Activated CD8-positive, alpha-beta T cell treated with anti-CD3 and anti-CD28 coated beads for 36 hours (primary cell): Measurements from ENCODE around the gene TNFSF4. TPM values are rescaled to one million over a fixed set of nuclear protein-coding genes. Genes with fewer than 3 reads are reported as not detected.

Experiments
- ATAC-seq: fragments of 200-7000 bp; cut with Tn5 transposase; one replicate; pipeline ENCODE4 v1.10.0; 2021; ENCODE audit warnings: mild to moderate bottlenecking, moderate library complexity
- CTCF ChIA-PET: fragments of 350-600 bp; sonication (Branson Sonifier 250); formaldehyde crosslinking; loops from one replicate; lab custom pipeline; 2021; ENCODE audit warnings: antibody characterized with exemption; lab: Charles Lee
- POLR2A ChIA-PET: fragments of 350-600 bp; sonication (Branson Sonifier 250); formaldehyde crosslinking; loops from one replicate; lab custom pipeline; 2021; ENCODE audit warnings: antibody characterized with exemption; lab: Charles Lee
- DNase-seq: peaks from one replicate; pipeline ENCODE4 v3.0.0-alpha.2; 2020
- H3K27ac Mint-ChIP-seq: one replicate; pipeline ENCODE4 v1.8.0; 2021; ENCODE audit warnings: mild to moderate bottlenecking, mixed read lengths
- H3K27me3 Mint-ChIP-seq: one replicate; pipeline ENCODE4 v1.8.0; 2021; ENCODE audit warnings: mixed read lengths
- H3K36me3 Mint-ChIP-seq: one replicate; pipeline ENCODE4 v1.8.0; 2021; ENCODE audit warnings: low read depth, mixed read lengths
- H3K4me1 Mint-ChIP-seq: one replicate; pipeline ENCODE4 v1.8.0; 2021; ENCODE audit warnings: low read depth, mixed read lengths
- H3K4me3 Mint-ChIP-seq: one replicate; pipeline ENCODE4 v1.8.0; 2021; ENCODE audit warnings: mild to moderate bottlenecking, moderate library complexity, mixed read lengths
- H3K9me3 Mint-ChIP-seq: one replicate; pipeline ENCODE4 v1.8.0; 2021; ENCODE audit warnings: mixed read lengths
- CTCF ChIP-seq: fragments of 200-600 bp; IDR thresholded peaks from one replicate; pipeline ENCODE4 v1.8.0; 2022; ENCODE audit warnings: antibody characterized with exemption, mild to moderate bottlenecking
- intact Hi-C: fragments of 100-400 bp; cut with micrococcal nuclease; formaldehyde crosslinking; loops from one replicate; pipeline ENCODE4 v1.10.0; 2022
- total RNA-seq, 2 experiments: library from RNA; stranded (reverse); gene quantifications; one replicate each; pipeline ENCODE4 v1.2.3, GENCODE V29; 2021

TNFSF4 gene
- total RNA-seq = 1 to 10 TPM; 1.5 to 1.6 TPM

GRCh38 chr1:173206816-173207568, at the start of gene TNFSF4:
TNFSF4 (minus strand) TSS chr1:173207331; CDS start chr1:173207176, 155 bp downstream.
- ChIA-PET CTCF (interaction anchor here (1.0 to 9.9 kb wide), 6 partner anchors 10 to 463 kb away, joined by 3 to 192 read pairs (median 6); no protein-coding TSS in a partner anchor), POLR2A (interaction anchor here (1.1 to 2.1 kb wide), 2 partner anchors 312 to 462 kb away, joined by 3 to 5 read pairs; no protein-coding TSS in a partner anchor)
- intact Hi-C loops = loop anchor here (5.0 to 10.0 kb wide), 3 partner anchors 88 to 385 kb away; no protein-coding TSS in a partner anchor
- Mint-ChIP-seq H3K36me3 (no peaks in the 10 kb centered on the region), H3K27ac (peak within 1 kb of the TSS; percentile 66), H3K27me3 (peaks cover 6% of the 10 kb centered on the region), H3K4me1 (peaks cover 60% of the 10 kb centered on the region), H3K9me3 (no peaks in the 10 kb centered on the region), H3K4me3 (peak within 1 kb of the TSS; percentile 62)
- peak; percentile 59 for DNase-seq
- peak; percentile 64 for ATAC-seq
- TF ChIP-seq CTCF = no peak

GRCh38 chr1:173255214-173255813, 48.2 kb upstream of the TNFSF4 start:
- H3K27me3 Mint-ChIP-seq = no peaks in the 10 kb centered on the region
- peaks cover 2% of the 10 kb centered on the region for H3K4me1 Mint-ChIP-seq
- ChIA-PET CTCF (interaction anchor here (0.5 to 2.1 kb wide), 21 partner anchors 8 to 1906 kb away, joined by 3 to 7 read pairs (median 3); no protein-coding TSS in a partner anchor), POLR2A (no interaction called here)
- H3K27ac Mint-ChIP-seq = no peak overlapping the region
- peak; percentile 96 for TF ChIP-seq CTCF
- no peak overlapping the region for H3K4me3 Mint-ChIP-seq
- intact Hi-C loops = loop anchor here (10.0 kb wide), 1 partner anchor 149 kb away; no protein-coding TSS in a partner anchor
- peaks cover 5% of the 10 kb centered on the region for H3K36me3 Mint-ChIP-seq
- peak; percentile 37 for ATAC-seq
- DNase-seq = peak; percentile 22
- peaks cover 11% of the 10 kb centered on the region for H3K9me3 Mint-ChIP-seq

GRCh38 chr1:173253046-173253445, 45.9 kb upstream of the TNFSF4 start:
- peaks cover 5% of the 10 kb centered on the region for H3K4me1 Mint-ChIP-seq
- CTCF ChIA-PET = interaction anchor here (1.0 to 1.8 kb wide), 4 partner anchors 22 to 510 kb away, joined by 3 to 4 read pairs (median 3); no protein-coding TSS in a partner anchor
- no peaks in the 10 kb centered on the region for H3K36me3 Mint-ChIP-seq
- DNase-seq = no peak
- H3K27ac Mint-ChIP-seq = no peak overlapping the region
- intact Hi-C loops = loop anchor here (10.0 kb wide), 1 partner anchor 152 kb away; no protein-coding TSS in a partner anchor
- TF ChIP-seq CTCF = no peak
- no peaks in the 10 kb centered on the region for H3K9me3 Mint-ChIP-seq
- H3K27me3 Mint-ChIP-seq = no peaks in the 10 kb centered on the region
- no peak overlapping the region for H3K4me3 Mint-ChIP-seq
- no peak for ATAC-seq
- POLR2A ChIA-PET = interaction anchor here (0.9 kb wide), 1 partner anchor 8 kb away, joined by 3 read pairs; no protein-coding TSS in a partner anchor

GRCh38 chr1:173249349-173249748, 42.2 kb upstream of the TNFSF4 start:
- ATAC-seq (no peak), DNase-seq (no peak)
- intact Hi-C loops = no loop called here
- H3K27me3 Mint-ChIP-seq = no peaks in the 10 kb centered on the region
- peaks cover 4% of the 10 kb centered on the region for H3K4me1 Mint-ChIP-seq
- TF ChIP-seq CTCF = no peak
- H3K4me3 Mint-ChIP-seq = no peak overlapping the region
- no peak overlapping the region for H3K27ac Mint-ChIP-seq
- no peaks in the 10 kb centered on the region for H3K9me3 Mint-ChIP-seq
- H3K36me3 Mint-ChIP-seq = peaks cover 1% of the 10 kb centered on the region
- ChIA-PET POLR2A (no interaction called here), CTCF (interaction anchor here (0.8 to 1.4 kb wide), 2 partner anchors 13 to 505 kb away, joined by 3 to 4 read pairs; no protein-coding TSS in a partner anchor)
